GM21447 (cell line): ENCODE data around the gene WIZ.

Experiments used
- ATAC-seq: cut with Tn5 transposase; IDR thresholded peaks from one replicate; pipeline ENCODE4 v1.9.1; 2021; ENCODE audit not compliant: unreplicated experiment

WIZ gene

DNA sequence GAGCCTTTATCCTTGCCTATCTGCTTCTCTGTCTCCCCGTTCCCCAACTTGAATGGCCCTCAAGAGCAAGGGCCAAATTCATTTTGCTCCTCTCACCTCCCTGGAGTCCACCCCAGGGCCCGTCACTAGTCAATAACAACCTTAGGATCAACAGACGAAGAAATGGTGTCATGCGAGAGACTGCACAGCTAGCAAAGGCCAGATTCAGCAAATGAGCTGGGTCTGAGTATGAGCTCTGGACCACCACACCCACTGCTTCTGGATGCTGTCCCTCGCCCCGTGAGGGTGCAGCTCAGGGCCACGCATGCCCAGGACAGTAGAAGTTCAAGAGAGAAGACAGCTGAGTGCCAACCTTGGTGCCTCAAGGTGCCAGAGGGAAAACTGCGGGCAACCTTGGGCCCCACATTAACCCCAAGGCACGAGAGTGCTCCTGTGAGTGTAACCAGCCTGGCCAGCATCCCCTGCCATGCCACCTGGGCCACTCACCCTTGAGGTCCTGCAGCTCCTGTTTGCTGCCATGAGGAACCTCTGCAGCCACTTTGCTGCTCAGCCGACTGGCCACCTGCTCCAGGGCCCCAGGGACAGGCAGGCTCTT is 19.1 kb downstream of the WIZ start:
- no peak for ATAC-seq

DNA sequence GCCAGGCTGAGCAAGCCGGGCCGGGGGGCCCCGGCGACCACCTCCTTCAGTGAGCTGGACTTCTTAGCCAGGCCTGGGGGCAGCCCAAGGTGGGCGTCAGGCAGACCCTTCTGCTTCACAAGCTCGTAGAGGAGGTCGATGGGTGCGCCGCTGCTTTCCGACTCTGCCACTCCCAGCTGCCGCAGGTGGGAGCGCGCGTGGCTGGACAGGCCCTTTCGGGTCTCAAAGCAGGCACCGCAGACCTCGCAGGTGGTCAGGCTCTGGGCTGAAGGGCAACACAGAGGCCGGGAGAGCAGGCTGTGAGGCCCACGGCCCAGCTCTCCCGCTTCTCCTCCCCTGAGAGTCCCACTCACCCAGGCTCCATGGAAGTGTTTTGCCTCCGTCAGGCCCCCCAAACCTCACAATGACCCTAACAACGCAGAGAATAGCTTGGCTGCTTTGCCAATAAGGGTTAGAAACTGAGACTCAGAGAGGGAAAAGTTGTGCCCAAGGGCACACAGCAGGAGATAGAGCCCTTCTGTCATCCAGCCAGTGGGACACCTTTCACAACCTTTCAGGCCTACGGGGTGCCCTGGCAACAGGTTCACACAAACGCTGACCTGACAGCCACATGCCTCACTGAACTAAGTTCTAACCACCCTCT is 19.8 kb downstream of the WIZ start:
- ATAC-seq, result no peak

DNA sequence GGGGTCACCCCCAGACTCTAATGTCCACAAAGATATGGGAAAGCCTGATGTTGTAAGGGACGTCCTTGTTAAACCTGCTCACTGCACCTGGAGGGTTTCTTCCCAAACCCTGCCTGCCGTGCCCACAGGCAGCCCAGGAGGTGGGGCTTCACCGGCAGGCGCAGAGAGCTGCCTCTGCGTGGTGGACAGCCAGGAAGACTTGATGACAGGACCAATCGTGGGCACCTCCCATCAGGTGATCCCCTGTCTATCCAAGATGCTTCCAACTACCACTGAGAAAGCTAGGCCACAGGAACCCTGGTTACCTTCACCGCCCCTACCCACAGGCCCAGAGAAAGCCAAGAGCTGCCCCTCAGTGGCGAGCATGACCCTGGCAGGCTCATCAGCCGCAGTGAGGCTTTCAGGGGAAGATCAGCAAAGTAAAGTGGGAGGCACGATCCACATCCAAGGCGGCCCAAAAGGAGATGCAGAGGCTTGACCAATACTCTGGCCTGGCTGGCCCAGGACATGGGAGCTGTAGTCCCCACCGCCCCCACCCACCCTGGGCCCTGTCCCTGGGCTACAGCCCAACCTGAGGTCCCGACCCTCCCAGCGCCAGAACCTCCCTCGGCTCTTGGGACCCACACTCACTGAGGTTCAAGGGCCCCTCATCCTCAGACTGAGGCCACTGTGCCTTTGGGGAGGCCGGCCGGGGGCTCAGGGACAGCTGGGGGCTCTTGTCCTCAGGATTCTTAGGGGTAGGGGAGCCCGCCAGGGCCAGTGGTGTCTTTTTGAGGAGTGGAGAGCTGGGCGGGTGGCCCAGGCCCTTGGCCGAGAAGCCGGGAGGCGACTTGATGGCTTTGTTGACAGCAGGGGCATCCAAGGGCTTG is 20.6 kb downstream of the WIZ start:
- ATAC-seq, result no peak

GRCh38 chr19:15427991-15428471 is 21.7 kb downstream of the WIZ start:
- no peak for ATAC-seq

- ATAC-seq, result no peak
These were observed 22.4 kb downstream of the WIZ start for GRCh38 chr19:15427350-15427700.

DNA sequence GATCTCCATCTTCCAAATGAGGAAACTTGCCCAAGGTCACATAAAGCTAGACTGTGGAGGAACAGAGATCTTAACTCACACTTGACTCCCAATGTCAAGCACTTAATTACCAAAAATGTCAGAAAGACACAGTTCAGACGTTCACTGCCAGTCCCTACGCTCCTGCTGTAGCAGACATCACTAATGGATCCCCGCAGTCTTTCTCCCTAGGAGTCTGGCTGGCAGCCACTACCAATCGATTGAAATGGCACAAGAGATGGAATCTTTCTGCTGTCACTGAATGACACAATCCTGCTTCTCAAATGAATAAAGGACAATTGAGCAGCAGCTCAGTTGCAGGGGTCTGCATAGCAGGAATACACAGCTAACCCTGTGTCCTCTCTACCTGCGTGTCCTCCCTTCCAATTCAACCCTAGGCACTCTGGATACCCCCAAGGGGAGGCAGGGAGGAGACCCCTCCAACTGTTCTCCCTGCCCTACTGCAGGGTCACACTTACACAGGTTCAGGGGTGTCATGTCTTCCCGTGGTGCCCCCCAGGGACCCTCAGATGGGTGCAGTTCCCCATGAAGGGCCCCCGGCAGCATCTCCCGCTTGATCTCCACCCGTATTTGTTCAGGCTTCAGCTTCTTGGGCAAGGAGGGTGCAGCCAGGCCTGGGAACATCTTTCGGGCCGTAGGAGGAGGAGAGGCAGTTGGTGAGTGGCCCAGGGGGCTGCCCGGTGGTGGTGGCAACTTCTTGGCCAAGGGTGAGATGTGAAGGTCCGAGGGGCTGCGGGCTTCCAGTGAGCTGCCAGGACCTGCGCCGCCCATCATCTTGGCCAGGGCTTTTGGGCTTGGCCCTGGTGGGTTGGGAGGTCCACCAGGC is 23.0 kb downstream of the WIZ start:
- ATAC-seq, result no peak

- no peak for ATAC-seq
These were observed 24.3 kb downstream of the WIZ start for GRCh38 chr19:15425321-15425950.

DNA sequence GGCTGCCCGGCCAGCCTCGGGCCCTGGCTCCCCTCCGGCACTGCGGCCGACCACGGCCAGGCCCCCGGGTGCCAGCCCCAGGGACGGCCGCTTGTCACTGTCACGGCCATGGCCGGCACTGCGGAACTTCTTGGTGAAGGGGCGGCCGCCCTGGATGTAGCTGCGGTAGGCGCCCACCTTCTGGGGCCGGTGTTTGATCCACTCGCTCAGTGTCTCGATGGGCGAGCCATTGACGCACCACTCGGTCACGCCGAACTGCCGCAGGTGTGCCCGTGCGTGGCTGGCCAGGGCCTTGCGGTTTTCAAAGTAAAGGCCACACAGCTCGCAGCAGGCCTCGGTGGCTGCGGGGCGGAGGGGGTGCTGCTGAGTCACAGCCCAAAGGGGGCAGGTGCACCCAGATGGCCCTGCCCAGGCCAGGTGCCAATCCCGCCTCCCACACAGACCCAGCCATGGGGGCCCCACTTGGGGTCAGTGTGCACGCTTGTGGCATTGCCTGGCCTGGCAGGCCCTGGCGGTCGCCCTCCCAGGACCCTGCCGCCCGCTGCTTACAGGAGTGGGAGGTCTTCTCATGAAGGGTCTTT is 25.0 kb downstream of the WIZ start:
- ATAC-seq, result no peak

DNA sequence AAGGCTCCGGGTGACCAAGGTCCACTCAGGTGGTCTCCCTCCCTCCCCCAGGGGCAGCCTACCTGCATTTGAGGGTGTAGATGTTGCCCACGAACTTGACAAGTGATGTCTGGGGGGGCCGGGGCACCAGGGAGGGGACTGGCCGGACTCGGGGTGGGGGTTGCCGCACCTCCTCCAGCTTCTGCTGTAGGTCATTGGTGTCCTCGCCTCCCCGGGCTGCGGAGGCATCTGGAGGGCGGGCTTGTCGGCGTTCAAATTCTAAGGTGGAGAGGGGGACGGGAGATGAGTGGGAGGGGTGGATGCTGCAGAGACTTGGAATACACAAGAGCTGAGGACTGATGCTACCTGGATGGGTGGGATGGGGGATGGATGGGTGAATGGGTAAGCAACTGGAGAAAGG is 25.6 kb downstream of the WIZ start:
- ATAC-seq, result no peak

GRCh38 chr19:15423130-15423529 is 26.6 kb downstream of the WIZ start:
- no peak for ATAC-seq

DNA sequence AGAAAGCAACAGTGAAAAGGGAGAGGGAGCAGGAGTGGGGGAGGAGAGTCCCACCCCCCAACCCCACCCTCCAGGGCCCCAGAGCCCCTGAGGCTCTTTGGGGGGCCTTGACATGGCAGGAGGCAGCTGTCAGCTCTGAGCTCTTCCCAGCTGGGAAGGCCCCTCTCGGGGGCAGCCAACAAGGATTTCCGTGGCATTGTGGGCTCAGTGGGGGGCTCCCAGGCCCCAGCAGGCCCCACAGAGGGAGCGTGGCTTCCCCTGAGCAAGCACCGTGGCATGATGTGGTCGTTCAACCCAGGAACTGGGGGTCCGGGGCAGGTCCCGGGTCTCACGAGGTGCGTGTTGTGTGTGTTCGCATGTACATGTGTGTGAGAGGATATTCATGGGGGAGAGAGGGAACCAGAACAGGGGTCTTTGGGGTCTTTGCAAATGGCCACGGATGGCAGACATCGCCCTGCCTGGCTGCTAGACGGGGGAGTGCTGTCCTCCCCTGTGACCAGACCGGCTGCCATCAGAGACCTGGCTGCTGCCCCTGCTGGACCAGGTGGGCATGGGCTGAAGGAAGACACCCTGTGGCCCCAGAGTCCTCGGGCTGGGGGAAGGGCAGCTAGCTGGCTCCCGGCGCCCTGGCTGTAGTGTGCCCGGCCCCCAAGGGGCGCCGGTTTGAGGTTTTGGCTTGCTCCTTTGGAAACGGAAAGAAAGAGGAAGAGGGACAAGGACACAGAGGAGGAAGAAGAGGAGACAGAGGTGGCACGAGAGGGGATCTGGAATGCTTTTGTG is 27.3 kb downstream of the WIZ start:
- no peak for ATAC-seq

- ATAC-seq, result no peak
These were observed 28.0 kb downstream of the WIZ start for GRCh38 chr19:15421721-15422260.

GRCh38 chr19:15421136-15421695 is 28.5 kb downstream of the WIZ start:
- no peak for ATAC-seq

GRCh38 chr19:15419413-15420025 is 30.2 kb downstream of the WIZ start:
- no peak for ATAC-seq

DNA sequence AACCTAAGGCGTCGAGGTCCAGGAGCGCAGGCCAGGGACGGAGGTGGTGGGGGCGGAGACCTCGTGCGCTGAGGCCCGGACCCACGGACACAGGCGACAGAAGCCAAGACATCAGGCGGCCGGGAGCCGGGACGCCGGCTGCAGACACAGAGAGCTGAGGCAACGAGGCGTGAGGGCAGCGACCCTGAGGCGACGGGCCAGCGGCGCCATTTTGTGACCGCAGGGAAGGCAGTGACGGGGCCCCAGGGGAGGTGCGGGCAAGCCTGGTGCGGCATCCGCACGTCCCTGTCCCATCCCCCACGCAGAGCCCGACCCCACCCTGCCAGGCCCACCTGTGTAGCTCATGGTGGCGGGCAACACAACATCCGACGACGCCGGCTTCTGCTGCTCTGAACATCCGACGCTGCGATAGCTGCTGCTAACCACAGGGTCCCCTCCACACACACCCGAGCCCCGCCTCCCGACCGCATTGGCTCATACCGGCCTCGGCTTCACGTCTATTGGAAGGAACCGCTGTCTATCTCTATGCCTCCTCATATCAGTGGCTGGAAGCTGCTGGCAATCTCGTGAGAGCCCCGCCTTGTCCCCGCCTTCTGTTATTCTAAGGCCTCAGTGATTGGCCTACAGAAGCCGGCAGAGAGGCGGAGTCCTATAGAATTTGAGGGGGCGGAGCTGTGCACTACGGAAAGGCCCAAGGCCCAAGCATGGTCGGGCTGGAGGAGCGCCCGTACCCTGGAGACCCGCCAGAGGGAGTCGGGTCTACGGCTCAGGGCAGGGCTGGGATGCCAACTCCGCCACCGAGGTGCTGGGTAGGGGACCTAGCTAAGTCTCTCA is 31.0 kb downstream of the WIZ start, which contains the start of gene AKAP8L:
Gene AKAP8L, minus strand, starts transcription at position 410 of the 834 bp plus-strand sequence. Its CDS starts 65 bp downstream, at position 345.
- peak; percentile 93 for ATAC-seq

DNA sequence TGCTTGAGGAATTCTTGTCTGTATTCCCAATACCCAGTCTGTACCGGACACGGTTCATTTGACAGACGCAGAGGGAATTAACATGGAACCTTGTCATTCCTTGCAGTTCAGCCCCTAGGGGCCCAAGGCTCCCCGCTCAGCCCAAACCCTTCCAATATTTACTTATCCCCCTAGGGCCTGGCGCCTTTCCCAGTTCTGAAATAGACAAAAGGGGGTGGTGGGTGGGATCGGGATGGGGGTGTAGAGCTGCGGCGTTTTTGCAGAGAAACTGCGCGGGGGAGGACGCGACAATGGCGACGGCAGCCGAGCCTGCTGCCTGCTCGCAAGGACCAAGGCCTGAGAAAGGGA is 31.6 kb downstream of the WIZ start:
- ATAC-seq, result no peak

DNA sequence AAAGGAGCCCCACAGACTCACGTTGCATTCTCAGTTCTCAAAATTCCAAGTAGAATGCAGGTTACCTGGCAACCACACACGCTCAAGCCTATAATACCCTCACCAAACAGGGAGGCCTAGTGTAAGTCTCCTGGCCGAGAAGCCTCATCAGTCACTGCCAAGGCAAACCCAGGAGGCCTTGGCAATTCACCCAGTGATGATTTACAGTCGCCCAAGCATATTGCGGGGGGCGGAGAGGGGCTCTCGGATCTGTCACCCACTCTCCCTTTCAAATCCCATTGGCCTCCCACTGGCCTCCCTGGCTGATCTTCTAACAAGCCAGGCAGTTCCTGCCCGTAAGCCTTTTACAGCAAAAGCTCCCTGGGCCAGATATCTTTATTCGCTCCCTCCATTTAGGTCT is 32.1 kb downstream of the WIZ start:
- no peak for ATAC-seq

DNA sequence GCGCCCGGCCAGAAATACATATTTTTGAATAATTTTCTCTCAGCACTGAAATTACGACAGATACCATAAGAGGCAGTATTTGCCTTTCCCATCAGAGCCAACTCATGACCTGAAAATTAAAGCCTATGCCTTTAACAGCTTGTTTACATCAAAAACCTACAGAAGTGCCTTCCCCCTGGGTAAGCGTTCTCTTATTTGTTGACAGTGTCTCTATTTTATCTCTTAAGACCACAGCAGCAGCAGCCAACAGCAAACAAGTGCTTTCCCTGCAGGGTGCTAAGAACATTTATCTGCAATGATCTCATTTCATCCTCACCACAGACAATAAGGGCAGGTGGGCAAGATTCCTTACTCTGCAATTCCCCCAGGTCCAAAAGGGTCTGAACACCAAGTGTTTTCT is 36.9 kb downstream of the WIZ start:
- ATAC-seq, result no peak
